ENCODE data around the gene PCSK7.

DNA sequence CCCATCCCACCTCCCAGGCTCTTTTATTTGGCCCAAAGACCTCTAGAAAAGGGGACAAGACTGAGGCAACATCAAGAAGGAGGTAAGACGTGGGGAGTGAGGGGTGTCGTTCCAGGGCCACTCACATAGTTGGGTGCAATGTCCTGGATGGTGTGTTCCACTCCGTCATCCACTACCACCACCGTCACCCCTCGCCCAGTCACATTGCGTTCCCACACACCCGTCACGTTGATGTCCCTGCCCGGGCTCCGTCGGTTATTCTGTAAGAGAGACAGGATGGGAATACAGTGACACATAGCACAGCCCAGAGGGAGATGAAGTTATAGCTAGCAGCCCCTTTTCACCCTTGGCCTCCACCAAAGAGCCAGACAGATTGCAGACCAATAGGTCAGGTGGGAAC, 3.8 kb downstream of the PCSK7 start:
- TF ChIP-seq, protein P1, sequence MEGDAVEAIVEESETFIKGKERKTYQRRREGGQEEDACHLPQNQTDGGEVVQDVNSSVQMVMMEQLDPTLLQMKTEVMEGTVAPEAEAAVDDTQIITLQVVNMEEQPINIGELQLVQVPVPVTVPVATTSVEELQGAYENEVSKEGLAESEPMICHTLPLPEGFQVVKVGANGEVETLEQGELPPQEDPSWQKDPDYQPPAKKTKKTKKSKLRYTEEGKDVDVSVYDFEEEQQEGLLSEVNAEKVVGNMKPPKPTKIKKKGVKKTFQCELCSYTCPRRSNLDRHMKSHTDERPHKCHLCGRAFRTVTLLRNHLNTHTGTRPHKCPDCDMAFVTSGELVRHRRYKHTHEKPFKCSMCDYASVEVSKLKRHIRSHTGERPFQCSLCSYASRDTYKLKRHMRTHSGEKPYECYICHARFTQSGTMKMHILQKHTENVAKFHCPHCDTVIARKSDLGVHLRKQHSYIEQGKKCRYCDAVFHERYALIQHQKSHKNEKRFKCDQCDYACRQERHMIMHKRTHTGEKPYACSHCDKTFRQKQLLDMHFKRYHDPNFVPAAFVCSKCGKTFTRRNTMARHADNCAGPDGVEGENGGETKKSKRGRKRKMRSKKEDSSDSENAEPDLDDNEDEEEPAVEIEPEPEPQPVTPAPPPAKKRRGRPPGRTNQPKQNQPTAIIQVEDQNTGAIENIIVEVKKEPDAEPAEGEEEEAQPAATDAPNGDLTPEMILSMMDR (IDR thresholded peaks at IDR 0.05): no peak
- TF ChIP-seq POLR2A (IDR thresholded peaks at IDR 0.05) (no peak), POLR2AphosphoS5 (IDR thresholded peaks at IDR 0.05; ENCODE audit: insufficient read depth in 1 of 2, low read depth in 1 of 2) (no peak)
